LNCaP clone FGC (cell line): ENCODE measurements around the gene CAMK2D.

Source experiments
- DNase-seq: peaks from one replicate; pipeline ENCODE4 v3.0.0-alpha.2; 2011; ENCODE audit warnings: low read depth
- H3K4me3 ChIP-seq: 2 replicates; pipeline ENCODE4 v1.5.1; 2011; ENCODE audit warnings: mild to moderate bottlenecking, low read depth, low read length, control low read depth
- TF ChIP-seq, protein P1 (sequence below): IDR thresholded peaks from 2 replicates; pipeline ENCODE4 v1.5.1; 2012; ENCODE audit warnings: mild to moderate bottlenecking; ENCODE audit not compliant: control insufficient read depth, insufficient read depth; ENCODE audit errors: extremely low read depth

CAMK2D gene

DNA sequence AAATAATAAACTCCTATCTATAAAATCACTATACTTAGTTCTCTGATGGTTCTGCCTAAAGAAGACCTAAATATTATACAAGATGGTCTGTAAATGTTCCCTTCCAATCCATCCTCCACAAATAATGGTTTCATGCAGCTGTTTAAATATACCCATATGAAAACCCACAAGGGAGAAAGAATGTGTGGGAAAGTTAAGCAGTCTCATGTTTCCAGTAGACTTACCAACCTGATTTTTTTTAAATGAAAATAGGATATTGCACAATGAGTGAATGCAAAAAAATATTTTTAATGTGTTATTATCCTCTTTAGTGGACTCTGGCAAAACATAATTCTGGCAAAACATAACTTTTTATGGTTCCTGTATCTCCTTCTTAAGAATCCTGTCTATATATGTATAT, 23.3 kb downstream of the CAMK2D start:
- H3K4me3 ChIP-seq = no peak overlapping the region
- no peak for DNase-seq
- TF ChIP-seq, protein P1, sequence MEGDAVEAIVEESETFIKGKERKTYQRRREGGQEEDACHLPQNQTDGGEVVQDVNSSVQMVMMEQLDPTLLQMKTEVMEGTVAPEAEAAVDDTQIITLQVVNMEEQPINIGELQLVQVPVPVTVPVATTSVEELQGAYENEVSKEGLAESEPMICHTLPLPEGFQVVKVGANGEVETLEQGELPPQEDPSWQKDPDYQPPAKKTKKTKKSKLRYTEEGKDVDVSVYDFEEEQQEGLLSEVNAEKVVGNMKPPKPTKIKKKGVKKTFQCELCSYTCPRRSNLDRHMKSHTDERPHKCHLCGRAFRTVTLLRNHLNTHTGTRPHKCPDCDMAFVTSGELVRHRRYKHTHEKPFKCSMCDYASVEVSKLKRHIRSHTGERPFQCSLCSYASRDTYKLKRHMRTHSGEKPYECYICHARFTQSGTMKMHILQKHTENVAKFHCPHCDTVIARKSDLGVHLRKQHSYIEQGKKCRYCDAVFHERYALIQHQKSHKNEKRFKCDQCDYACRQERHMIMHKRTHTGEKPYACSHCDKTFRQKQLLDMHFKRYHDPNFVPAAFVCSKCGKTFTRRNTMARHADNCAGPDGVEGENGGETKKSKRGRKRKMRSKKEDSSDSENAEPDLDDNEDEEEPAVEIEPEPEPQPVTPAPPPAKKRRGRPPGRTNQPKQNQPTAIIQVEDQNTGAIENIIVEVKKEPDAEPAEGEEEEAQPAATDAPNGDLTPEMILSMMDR = no peak

DNA sequence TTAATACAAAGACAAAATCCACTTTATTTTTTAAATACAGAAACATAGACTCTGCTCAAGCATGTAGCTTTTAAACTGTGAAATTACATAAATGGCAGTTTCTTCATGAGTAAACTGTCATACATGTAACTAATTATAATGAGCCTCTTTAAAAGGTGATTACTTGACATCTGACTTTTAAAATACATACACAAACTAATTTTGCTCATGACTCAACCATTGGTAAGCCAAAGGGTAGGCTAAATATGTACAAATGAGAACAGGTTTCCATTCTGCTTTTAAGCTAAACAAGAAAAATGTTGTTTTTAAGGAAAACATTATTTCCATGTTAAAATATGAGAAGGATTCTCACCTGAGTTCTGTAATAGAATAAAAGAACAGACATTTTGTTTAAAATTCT, 27.9 kb downstream of the CAMK2D start:
- no peak for DNase-seq
- TF ChIP-seq, protein P1 = no peak
- H3K4me3 ChIP-seq = no peak overlapping the region

DNA sequence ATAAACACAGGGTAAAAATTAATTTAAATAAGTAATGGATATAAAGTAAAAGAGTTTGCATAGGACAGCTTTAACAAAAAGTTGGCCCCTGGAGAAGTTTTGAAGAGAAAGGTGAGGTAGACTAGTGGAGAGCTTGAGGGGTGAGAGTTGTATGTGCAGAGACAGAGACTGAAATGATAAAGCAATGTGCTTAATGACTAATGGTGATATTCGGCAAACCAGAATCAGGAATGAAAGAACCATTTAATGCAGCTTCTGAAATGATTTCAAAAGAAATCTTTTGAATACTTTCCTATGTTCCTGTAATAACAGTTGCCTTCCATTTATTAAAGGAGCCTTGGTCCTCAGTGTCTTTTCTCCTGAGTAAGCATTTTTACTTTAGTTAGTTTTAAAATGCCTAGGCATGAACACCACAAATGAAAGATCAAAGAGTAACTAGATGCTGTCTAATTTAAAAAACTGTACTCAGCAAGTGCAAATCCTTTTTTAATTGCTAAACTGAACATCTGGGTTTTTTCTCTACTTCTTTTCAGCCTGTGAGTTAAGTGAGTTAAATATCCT, 28.5 kb downstream of the CAMK2D start:
- TF ChIP-seq, protein P1 = no peak
- H3K4me3 ChIP-seq = no peak overlapping the region
- DNase-seq = no peak

DNA sequence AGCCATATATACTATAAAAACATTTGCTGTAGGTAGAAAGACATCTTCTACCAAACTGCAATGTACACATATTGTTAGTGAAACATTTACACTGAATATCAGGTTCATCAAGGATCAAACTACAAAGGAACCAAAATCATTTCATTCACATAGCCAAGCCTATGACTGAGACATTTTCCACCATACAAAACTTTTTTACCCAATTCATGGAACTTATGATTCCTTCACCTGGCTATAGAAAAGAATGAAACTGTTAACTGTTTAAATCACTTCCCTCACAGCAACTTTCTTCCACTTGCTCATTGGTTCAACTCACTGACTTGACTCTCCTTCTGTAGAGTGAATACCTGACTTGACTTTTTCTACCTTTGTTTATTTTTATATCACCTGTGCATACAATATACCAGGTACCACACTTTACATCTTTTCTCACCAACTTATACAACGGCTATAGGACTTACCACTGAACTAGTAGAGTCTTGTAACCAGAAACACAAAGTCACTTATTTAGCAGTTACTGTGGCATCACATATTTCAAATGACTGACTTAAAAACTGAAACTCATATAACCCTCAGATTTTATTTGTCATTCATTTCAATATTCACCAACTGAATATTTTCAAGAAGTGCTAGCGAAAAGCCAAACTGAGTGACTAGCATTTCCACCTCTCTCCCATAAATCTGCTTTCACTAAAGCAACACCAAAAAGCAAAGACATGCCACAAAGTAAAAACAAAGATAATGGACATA, 30.9 kb downstream of the CAMK2D start:
- no peak for DNase-seq
- TF ChIP-seq, protein P1 = no peak
- H3K4me3 ChIP-seq = no peak overlapping the region

DNA sequence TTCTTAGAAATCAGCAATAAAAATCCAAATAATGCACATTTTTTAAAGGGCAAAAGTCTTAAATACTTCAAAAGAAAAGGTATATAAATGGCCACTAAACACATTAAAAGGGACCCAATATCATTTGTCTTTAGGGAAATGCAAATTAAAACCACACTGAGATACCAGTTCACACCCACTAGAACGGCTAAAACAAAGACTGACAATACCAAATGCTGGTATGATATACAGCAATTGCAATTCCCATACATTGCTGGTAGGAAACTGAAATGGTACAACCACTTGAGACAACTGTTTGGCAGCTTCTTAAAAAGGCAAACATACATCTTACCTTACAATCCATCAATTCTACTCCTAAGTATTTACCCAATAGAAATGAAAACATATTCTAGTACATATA, 33.7 kb downstream of the CAMK2D start:
- no peak overlapping the region for H3K4me3 ChIP-seq
- no peak for DNase-seq
- TF ChIP-seq, protein P1 = no peak

DNA sequence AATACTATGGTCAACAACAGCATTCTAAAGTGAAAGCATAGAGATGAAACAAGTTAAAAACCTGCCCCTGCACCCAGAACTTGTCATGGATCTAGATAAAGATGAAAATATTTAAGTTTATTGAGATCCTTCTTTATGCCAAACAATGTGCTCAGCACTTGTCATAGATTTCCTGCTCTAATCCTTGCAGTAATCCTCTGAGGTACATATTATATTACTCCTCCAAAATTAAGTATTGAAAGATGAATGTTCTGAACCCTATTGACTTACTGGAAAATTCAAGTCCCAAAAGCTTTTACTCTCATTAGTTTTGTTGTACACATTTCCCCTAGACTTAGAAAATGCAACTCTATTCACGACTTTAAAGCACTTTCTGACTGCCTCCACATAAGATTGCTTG, 35.6 kb downstream of the CAMK2D start:
- TF ChIP-seq, protein P1 = no peak
- DNase-seq = no peak
- no peak overlapping the region for H3K4me3 ChIP-seq

DNA sequence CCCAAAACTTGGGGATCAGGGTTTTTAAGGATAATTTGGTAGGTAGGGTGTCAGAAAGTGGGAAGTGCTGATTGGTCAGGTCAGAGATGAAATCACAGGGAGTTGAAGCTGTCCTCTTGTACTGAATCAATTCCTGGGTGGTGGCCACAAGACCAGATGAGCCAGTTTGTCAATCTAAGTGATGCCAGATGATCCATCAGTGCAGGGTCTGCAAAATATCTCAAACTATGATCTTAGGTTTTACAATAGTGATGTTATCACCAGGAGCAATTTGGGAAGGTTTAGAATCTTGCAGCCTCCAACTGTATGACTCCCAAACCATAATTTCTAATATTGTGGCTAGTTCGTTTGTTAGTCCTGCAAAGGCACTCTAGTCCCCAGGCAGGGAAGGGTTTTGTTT, 43.3 kb downstream of the CAMK2D start:
- no peak overlapping the region for H3K4me3 ChIP-seq
- TF ChIP-seq, protein P1 = no peak
- DNase-seq = no peak
